NK-92 (cell line): ENCODE results near the gene RETREG2.

ENCODE experiments used
- DNase-seq: peaks from one replicate; lab custom pipeline; 2025; ENCODE audit not compliant: unreplicated experiment; lab: John Stamatoyannopoulos, UW

Gene RETREG2

DNA sequence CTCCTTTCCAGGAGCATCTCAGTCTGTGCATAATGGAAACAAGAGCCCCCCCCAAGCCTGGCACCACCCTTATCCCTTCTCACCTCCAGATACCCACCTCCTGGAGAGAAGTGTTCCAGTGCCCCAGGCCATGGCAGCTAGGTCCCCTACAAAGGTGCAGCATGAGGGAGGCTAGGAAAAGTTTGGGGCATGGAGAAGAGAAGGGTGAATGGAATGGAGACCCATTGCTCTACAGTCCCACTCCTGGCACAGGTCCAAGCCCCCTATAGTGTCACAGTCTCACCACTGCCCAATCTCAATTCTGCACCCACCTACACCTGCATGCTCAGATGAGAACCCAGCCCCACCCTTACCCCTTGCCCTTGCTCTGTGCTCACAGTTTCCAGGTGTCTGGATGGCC, 9.1 kb upstream of the RETREG2 start:
- no peak for DNase-seq

GRCh38 chr2:219169930-219170654, 8.0 kb upstream of the RETREG2 start, which contains the start of gene SLC23A3:
TSS of gene SLC23A3 (minus strand) at chr2:219170029. CDS start at chr2:219169984, 45 bp downstream.
- DNase-seq: no peak

DNA sequence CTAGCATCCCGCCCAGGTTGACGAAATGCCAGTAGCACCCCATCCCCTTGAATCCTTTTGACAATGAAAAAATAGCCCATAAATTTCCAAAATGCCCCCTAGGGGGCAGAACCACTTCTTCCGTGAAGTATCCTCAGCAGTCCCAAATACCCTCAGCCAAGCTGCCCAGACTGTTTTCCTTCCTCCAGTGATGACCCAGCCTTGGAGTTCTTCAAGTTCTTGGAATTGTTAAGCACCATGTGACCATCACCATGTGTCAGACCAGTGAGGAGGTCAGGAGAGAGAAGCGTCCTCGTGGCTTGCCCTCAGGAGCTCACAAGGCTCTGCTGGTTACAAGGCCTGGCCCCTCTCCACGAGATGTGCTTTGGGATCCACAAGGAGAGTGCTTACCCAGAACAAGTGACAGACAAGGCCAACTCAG, 6.8 kb upstream of the RETREG2 start:
- DNase-seq: no peak

- DNase-seq: no peak
Measured at GRCh38 chr2:219172231-219173154, 5.6 kb upstream of the RETREG2 start.

GRCh38 chr2:219173176-219173575, 4.9 kb upstream of the RETREG2 start:
- DNase-seq: no peak

- no peak for DNase-seq
Measured at GRCh38 chr2:219174146-219174545, 3.9 kb upstream of the RETREG2 start.

- DNase-seq: no peak
Measured at GRCh38 chr2:219174801-219175200, 3.3 kb upstream of the RETREG2 start.

DNA sequence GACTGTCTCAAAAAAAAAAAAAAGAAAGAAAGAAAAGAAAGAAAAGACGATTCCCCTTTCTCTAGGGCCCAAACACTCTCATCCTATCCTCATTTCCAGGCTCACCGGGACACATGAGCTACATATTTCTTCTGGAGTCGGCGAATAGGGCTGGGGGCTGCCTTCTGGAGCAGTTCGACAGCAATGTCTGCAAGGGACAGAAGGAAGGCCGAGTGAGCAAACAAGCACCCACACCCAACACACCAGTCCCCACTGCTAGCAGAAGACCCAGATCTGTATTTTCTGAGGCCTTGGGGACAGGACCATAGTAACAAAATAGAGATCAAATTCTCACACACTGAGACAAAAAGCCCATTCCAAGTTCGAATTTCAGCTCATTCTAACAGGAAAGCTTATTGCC, 2.6 kb upstream of the RETREG2 start:
- DNase-seq: no peak

- no peak for DNase-seq
Measured at GRCh38 chr2:219175928-219176817, 1.9 kb upstream of the RETREG2 start.

DNA sequence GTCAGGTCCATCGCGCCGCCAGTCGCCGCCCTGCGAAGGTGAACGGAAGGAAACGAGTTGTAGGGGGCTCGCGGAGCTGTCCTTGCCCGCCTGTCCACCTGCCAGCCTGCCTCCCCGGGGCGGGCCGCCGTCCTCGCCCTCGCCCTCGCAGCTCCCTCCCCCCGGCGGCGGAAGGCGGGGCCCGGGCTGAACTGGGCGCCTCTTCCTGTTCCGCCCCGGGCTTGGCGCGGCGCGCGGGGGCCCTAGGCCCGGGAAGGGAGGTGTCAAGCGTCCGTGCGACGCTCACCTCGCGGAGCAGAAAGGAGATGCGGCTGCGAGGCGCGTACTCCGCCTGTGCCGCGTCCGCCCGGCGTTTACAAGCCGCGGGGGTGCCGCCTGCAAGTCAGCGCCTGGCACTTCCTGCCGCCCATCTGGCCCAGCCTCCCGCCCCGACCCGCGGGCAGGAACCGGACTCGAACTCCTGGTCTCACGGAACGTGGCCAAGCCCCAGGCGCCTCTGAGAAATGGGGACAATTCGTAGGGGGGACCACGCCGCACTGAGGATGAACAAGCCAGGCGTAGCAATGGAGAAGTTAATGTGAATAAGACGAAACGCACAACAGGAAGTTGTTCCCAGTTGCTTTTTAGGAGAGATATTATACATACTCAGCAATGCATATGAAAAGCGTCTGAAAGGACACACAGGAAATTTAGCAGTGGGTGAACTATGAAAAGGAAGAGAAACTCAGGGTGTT, 1.1 kb upstream of the RETREG2 start, which contains the start of gene CNPPD1:
Gene CNPPD1, minus strand, starts transcription at position 108 of the 734 bp plus-strand sequence. Its CDS starts 97 bp downstream, at position 11.
- DNase-seq: no peak

GRCh38 chr2:219178377-219179175, 501 bp downstream of the RETREG2 start:
- DNase-seq: no peak

GRCh38 chr2:219179601-219180465, 1.8 kb downstream of the RETREG2 start:
- DNase-seq: no peak

DNA sequence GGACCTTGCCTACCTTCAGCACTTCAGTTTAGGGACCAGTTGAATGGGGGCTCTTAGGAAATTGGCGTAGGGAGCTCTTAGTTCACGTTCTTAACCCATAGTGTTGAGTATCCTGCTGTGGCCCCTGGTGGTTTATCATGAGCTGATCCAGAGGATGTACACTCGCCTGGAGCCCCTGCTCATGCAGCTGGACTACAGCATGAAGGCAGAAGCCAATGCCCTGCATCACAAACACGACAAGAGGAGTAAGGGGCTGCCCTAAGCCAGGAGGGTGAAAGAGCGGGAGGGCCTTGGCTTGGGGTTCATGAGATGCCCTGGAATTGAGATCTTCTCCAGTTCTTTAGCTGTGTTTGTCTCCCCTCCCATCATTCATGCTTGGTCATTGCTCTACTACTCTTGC, 2.9 kb downstream of the RETREG2 start:
- DNase-seq: no peak

DNA sequence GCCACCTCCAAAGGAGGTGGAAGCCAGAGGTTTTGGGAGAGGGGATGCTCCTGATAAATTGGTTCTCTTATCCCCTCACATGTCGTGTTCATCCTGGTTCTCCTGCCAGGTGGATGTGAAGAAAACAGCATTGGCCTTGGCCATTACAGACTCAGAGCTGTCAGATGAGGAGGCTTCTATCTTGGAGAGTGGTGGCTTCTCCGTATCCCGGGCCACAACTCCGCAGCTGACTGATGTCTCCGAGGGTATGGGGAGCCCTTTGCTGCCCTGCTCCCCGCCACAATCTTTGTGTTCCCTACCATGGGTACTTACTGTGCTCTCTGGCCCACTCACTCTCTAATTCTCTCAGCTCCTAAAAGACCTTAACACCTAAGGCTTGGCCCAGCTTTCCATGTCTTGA, 3.5 kb downstream of the RETREG2 start:
- no peak for DNase-seq

- no peak for DNase-seq
Measured at GRCh38 chr2:219182331-219183150, 4.5 kb downstream of the RETREG2 start.

- DNase-seq: no peak
Measured at GRCh38 chr2:219183151-219183772, 5.2 kb downstream of the RETREG2 start.

DNA sequence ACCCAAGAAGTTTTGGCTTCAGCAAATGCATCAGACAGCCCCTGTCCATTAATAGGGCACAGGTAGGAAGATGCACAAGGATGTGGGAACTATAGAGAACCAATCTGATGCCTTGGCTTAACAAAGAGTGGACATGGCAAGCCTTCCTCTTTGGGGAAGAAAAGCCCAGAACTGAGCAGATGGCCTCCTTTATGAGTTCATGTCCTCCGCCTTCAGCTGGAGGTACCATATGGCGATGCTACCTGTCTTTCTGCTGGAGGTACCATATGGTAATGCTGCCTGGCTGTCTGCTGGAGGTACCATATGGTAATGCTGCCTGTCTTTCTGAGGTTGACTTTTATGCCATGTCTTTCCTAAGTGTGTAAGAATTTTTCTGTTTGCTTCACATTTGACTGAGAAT, 6.0 kb downstream of the RETREG2 start:
- no peak for DNase-seq
